DOHH2 (cell line): ENCODE results near the gene OR2F2.

Experiments used
- H3F3A ChIP-seq: fragments of 200-600 bp; sonication (generic), shearing (Covaris generic); 2 replicates; pipeline ENCODE4 v1.6.0; 2016; ENCODE audit warnings: antibody characterized with exemption, mild to moderate bottlenecking; ENCODE audit not compliant: control insufficient read depth, insufficient read depth
- H3K27ac ChIP-seq: fragments of 200-600 bp; sonication (generic); 2 replicates; pipeline ENCODE4 v1.5.1; 2014; ENCODE audit warnings: low read depth, mild to moderate bottlenecking, low read length, moderate library complexity
- H3K27me3 ChIP-seq: fragments of 200-600 bp; sonication (generic); 2 replicates; pipeline ENCODE4 v1.6.1; 2014; ENCODE audit warnings: mild to moderate bottlenecking, low read length, mixed read lengths; ENCODE audit not compliant: control insufficient read depth
- H3K36me3 ChIP-seq: fragments of 200-600 bp; sonication (generic); 2 replicates; pipeline ENCODE4 v1.6.1; 2014; ENCODE audit warnings: mild to moderate bottlenecking, low read length, moderate library complexity, mixed read lengths; ENCODE audit not compliant: control insufficient read depth
- H3K4me1 ChIP-seq: fragments of 200-600 bp; sonication (generic); 2 replicates; pipeline ENCODE4 v1.6.1; 2014; ENCODE audit warnings: mild to moderate bottlenecking, low read length, mixed read lengths; ENCODE audit not compliant: control insufficient read depth
- H3K4me2 ChIP-seq: fragments of 200-600 bp; sonication (generic); 2 replicates; pipeline ENCODE4 v1.6.0; 2014; ENCODE audit warnings: mild to moderate bottlenecking, low read length, moderate library complexity
- H3K4me3 ChIP-seq: fragments of 200-600 bp; sonication (generic); 2 replicates; pipeline ENCODE4 v1.5.1; 2014; ENCODE audit warnings: mild to moderate bottlenecking, low read length, mixed read lengths
- H3K79me2 ChIP-seq: fragments of 200-600 bp; sonication (generic); 2 replicates; pipeline ENCODE4 v1.6.1; 2014; ENCODE audit warnings: mild to moderate bottlenecking, low read length, mixed read lengths; ENCODE audit not compliant: control insufficient read depth
- H3K9me2 ChIP-seq: fragments of 200-600 bp; sonication (generic); replicated peaks from 2 replicates; pipeline ENCODE4 v1.6.1; 2014; ENCODE audit warnings: mild to moderate bottlenecking, low read length, mixed read lengths; ENCODE audit not compliant: control insufficient read depth
- H3K9me3 ChIP-seq: fragments of 200-600 bp; sonication (generic); 2 replicates; pipeline ENCODE4 v1.6.1; 2014; ENCODE audit warnings: antibody characterized with exemption, low read length, mixed read lengths; ENCODE audit not compliant: control insufficient read depth, insufficient read depth
- H4K20me1 ChIP-seq: fragments of 200-600 bp; sonication (generic); 2 replicates; pipeline ENCODE4 v1.6.0; 2014; ENCODE audit warnings: low read depth, mild to moderate bottlenecking, antibody characterized with exemption, low read length, moderate library complexity; ENCODE audit not compliant: control insufficient read depth, insufficient read depth
- EZH2phosphoT487 ChIP-seq: fragments of 200-600 bp; sonication (generic); IDR thresholded peaks from 2 replicates; pipeline ENCODE4 v1.6.1; 2017; ENCODE audit warnings: borderline replicate concordance, mild to moderate bottlenecking, antibody characterized with exemption, low read length, moderate library complexity, mixed read lengths
- TF ChIP-seq, protein P1 (sequence below): fragments of 200-600 bp; sonication (generic); IDR thresholded peaks from one replicate; pipeline ENCODE4 v1.5.1; 2014; ENCODE audit warnings: antibody characterized with exemption, mild to moderate bottlenecking, low read depth, low read length; ENCODE audit not compliant: poor library complexity, severe bottlenecking

The OR2F2 gene

DNA sequence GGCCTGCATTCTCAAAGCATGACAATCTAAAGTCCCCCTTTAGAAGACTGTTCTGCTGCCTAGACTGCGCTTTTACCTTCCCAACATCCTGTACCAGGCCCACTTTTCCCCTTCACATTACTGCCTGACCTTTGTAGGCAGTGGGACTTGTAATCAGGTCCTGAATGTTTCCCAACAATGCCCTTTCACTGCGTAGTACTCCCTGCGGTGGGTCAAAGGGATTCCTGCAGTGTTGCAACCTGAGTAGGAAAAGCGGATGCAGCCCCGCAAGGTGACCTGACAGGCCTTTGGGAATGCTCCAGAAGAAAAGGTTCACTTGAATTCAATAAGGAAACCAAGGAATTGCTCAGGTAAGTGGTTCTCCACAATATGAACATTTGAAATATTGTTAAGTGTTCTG lies 28.1 kb upstream of the OR2F2 start:
- Histone ChIP-seq H3K4me1 (no peaks in the 10 kb centered on the region), H3K9me3 (no peaks in the 10 kb centered on the region), H3K36me3 (no peaks in the 10 kb centered on the region), H3K79me2 (no peaks in the 10 kb centered on the region), H3K4me3 (no peak overlapping the region), H3K27ac (no peak overlapping the region), H4K20me1 (no peaks in the 10 kb centered on the region), H3F3A (no peaks in the 10 kb centered on the region), H3K4me2 (no peak overlapping the region), H3K27me3 (peaks cover 14% of the 10 kb centered on the region; the same call in 1 of the 2 replicates), H3K9me2 (no peaks in the 10 kb centered on the region)
- TF ChIP-seq, protein P1, sequence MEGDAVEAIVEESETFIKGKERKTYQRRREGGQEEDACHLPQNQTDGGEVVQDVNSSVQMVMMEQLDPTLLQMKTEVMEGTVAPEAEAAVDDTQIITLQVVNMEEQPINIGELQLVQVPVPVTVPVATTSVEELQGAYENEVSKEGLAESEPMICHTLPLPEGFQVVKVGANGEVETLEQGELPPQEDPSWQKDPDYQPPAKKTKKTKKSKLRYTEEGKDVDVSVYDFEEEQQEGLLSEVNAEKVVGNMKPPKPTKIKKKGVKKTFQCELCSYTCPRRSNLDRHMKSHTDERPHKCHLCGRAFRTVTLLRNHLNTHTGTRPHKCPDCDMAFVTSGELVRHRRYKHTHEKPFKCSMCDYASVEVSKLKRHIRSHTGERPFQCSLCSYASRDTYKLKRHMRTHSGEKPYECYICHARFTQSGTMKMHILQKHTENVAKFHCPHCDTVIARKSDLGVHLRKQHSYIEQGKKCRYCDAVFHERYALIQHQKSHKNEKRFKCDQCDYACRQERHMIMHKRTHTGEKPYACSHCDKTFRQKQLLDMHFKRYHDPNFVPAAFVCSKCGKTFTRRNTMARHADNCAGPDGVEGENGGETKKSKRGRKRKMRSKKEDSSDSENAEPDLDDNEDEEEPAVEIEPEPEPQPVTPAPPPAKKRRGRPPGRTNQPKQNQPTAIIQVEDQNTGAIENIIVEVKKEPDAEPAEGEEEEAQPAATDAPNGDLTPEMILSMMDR, result no peak

DNA sequence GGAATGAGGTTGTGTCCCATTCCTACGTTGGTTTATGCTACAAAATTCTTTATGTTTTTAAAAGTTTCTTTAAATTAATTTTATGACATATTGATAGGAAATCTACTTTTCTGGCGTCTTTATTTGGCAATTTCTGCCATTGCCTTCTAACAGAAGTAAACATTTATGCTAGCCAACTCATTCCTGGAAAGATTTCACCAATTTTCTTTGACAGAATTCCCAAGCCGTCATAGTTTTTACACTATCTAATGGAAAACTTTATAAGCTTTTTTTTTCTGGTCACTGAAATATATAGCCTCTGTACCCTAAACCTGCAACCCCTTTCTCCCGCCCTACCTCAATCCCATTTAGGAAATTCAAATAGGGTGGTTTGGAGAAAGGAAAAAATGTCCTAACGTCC lies 26.9 kb upstream of the OR2F2 start:
- no peaks in the 10 kb centered on the region for H3K9me2 ChIP-seq
- no peak overlapping the region for H3K4me3 ChIP-seq
- no peak overlapping the region for H3K27ac ChIP-seq
- H3F3A ChIP-seq, result no peaks in the 10 kb centered on the region
- H3K79me2 ChIP-seq, result no peaks in the 10 kb centered on the region
- H3K9me3 ChIP-seq, result no peaks in the 10 kb centered on the region
- no peaks in the 10 kb centered on the region for H3K4me1 ChIP-seq
- no peaks in the 10 kb centered on the region for H3K36me3 ChIP-seq
- TF ChIP-seq EZH2phosphoT487, result no peak
- TF ChIP-seq, protein P1, result no peak
- peaks cover 15% of the 10 kb centered on the region; the same call in 1 of the 2 replicates for H3K27me3 ChIP-seq
- no peaks in the 10 kb centered on the region for H4K20me1 ChIP-seq
- no peak overlapping the region for H3K4me2 ChIP-seq

DNA sequence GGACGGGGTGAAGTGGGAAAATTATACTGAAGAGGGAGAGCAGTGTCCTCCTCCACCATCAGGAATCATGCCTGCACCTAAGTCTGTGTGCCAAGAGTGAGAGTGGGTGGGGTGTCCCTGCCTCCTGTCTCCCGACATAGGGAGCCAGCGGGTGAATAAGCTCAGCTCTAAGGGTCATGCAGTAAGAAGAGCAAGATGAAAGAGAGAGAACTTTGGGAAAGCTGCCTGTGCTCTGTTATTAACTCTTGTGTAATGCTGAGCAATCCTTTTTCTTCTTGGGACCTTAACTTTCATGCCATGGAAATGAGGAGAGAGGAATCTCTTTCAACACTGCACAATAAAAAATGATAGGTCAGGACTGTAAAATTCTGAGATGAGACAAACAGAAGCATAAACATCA lies 25.2 kb upstream of the OR2F2 start:
- TF ChIP-seq, protein P1, result no peak
- no peak for TF ChIP-seq EZH2phosphoT487

More for the DNA sequence above, 25.2 kb upstream of the OR2F2 start:
- Histone ChIP-seq H3K4me1 (no peaks in the 10 kb centered on the region), H3K79me2 (no peaks in the 10 kb centered on the region), H3K9me3 (no peaks in the 10 kb centered on the region), H3K4me3 (no peak overlapping the region), H3K4me2 (no peak overlapping the region), H4K20me1 (no peaks in the 10 kb centered on the region), H3K27ac (no peak overlapping the region), H3K27me3 (peaks cover 21% of the 10 kb centered on the region; the same call in 1 of the 2 replicates), H3F3A (no peaks in the 10 kb centered on the region), H3K36me3 (no peaks in the 10 kb centered on the region), H3K9me2 (no peaks in the 10 kb centered on the region)
